Measurements from ENCODE around the gene NEURL1B. TPM values are rescaled to one million over a fixed set of nuclear protein-coding genes. Genes with fewer than 3 reads are reported as not detected.

The NEURL1B gene
- total and polyA plus RNA-seq, 2 donors (not counting 1 experiment from before 2014, with no cell fraction given): 0.06 to 0.17 TPM

DNA sequence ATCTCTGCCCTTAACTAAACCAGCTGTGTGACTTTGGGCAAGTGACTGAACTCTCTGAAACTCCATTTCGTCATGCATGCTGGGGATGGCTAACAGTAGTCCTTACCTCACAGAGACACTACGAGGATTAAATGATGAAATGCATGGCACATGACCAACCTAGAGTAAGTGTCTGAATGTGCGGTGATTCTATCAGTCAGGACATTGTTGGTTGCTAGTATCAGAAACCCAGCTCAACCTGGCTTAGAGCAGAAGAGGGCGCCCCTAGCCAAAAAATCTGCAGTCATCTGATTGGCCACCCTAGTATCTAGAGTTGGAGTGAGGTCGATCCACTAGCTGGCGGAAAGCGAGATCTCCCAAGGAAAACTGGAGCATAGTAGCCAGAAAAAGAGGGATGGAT is 25.2 kb downstream of the NEURL1B start:
- H3K4me3 Mint-ChIP-seq: no peak overlapping the region
- no peak for ATAC-seq (ENCODE audit: low read depth)

DNA sequence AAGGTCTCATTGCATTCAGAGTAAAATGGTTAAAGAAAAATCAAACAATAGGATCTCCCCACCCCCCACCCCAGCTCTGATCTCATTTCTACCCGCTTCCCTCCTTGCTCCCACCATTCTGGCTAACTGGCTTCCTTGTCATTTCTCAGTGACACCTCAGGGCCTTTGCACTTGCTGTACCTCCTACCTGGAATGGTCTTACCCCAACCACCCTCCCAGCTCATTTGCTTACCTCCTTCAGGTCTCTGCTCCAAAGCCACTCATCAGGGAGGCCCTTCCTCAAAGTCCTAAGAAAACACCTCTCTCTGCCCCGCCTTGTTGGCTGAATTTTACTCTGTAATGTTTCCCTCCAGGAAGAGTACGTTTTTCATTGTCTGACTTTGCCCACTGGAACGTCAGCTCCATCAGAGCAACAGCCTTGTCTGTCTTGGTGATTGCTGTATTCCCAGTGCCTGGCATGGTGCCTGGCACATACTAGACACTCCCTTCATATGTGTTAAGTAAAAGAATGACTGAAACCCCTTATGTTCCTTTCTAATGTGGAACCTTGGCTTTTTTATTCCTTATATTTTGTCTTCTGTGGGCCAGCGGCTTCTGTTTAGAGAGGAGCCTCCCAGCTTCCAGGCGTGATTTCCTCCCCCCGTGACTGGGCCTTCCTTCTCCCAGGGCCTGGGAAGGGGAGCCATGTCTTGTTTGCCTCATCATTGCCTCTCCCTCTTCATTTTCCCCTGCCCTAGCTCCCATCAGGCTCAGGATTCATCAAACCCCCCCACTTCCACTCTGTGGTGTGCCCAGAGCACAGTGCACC is 26.9 kb downstream of the NEURL1B start:
- no peaks in the 10 kb centered on the region for H4K20me1 ChIP-seq (ENCODE audit: control insufficient read depth, insufficient read depth, low read length, poor library complexity, severe bottlenecking)
- H3K4me3 Mint-ChIP-seq: no peak overlapping the region
- no peaks in the 10 kb centered on the region for H3K4me1 Mint-ChIP-seq
- H3K9ac ChIP-seq (ENCODE audit: low read length): no peak overlapping the region
- H3K9me3 ChIP-seq (ENCODE audit: control extremely low read depth in 1 of 3, control insufficient read depth in 2 of 3, insufficient read depth in 1 of 3, low read length in 2 of 3): peaks cover 0 to 4% (median 0%) of the 10 kb centered on the region in 3 donors
- WGBS (ENCODE audit: insufficient coverage): 92% methylated on average over 5 of the region's 7 CpGs
- no peak overlapping the region for H3K27ac ChIP-seq (ENCODE audit: low read length in 2 of 2)
- no peaks in the 10 kb centered on the region for H3K79me2 ChIP-seq (ENCODE audit: control insufficient read depth, insufficient read depth, low read length)
- no peak for DNase-seq
- H3K9me3 Mint-ChIP-seq (ENCODE audit: insufficient read depth): no peaks in the 10 kb centered on the region
- no peak overlapping the region for H3K27ac Mint-ChIP-seq
- no peaks in the 10 kb centered on the region for H3K27me3 ChIP-seq (replicated peaks in 1 of 4; ENCODE audit: control extremely low read depth in 1 of 4, control insufficient read depth in 3 of 4, insufficient read depth in 4 of 4, low read length in 3 of 4)
- H3K4me1 ChIP-seq (ENCODE audit: control insufficient read depth in 2 of 2, insufficient read depth in 2 of 2, low read length in 2 of 2): no peaks in the 10 kb centered on the region
- no peak overlapping the region for H2AFZ ChIP-seq (ENCODE audit: insufficient read depth, low read depth, low read length, poor library complexity, severe bottlenecking)
- no peak for TF ChIP-seq EZH2 (IDR thresholded peaks at IDR 0.05; ENCODE audit: borderline replicate concordance, insufficient read depth, low read depth, low read length, poor library complexity, severe bottlenecking)
- TF ChIP-seq, protein P1, sequence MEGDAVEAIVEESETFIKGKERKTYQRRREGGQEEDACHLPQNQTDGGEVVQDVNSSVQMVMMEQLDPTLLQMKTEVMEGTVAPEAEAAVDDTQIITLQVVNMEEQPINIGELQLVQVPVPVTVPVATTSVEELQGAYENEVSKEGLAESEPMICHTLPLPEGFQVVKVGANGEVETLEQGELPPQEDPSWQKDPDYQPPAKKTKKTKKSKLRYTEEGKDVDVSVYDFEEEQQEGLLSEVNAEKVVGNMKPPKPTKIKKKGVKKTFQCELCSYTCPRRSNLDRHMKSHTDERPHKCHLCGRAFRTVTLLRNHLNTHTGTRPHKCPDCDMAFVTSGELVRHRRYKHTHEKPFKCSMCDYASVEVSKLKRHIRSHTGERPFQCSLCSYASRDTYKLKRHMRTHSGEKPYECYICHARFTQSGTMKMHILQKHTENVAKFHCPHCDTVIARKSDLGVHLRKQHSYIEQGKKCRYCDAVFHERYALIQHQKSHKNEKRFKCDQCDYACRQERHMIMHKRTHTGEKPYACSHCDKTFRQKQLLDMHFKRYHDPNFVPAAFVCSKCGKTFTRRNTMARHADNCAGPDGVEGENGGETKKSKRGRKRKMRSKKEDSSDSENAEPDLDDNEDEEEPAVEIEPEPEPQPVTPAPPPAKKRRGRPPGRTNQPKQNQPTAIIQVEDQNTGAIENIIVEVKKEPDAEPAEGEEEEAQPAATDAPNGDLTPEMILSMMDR (IDR thresholded peaks at IDR 0.05): no peak
- no peaks in the 10 kb centered on the region for H3K36me3 ChIP-seq (replicated peaks in 1 of 2; ENCODE audit: control extremely low read depth in 1 of 2, control insufficient read depth in 1 of 2, extremely low read depth in 1 of 2, insufficient read depth in 2 of 2, low read length in 1 of 2)
- peaks cover 27% of the 10 kb centered on the region for H3K27me3 Mint-ChIP-seq
- POLR2A ChIA-PET: no interaction called here
- no peak overlapping the region for H3K4me2 ChIP-seq (replicated peaks; ENCODE audit: low read depth, low read length, poor library complexity, severe bottlenecking)
- ATAC-seq (ENCODE audit: low read depth): no peak
- CTCF ChIA-PET: interaction anchor here (1.5 kb wide), 1 partner anchor 30 kb away, joined by 9 read pairs; no protein-coding TSS in a partner anchor
- no peak overlapping the region for H3K4me3 ChIP-seq (ENCODE audit: control extremely low read depth in 1 of 5, extremely low read depth in 1 of 5, insufficient read depth in 1 of 5, low read depth in 2 of 5, low read length in 4 of 5)
- intact Hi-C loops (cut with micrococcal nuclease): no loop called here

More for the DNA sequence above, 25.2 kb downstream of the NEURL1B start:
- Histone ChIP-seq H3K79me2 (ENCODE audit: control insufficient read depth, insufficient read depth, low read length) (no peaks in the 10 kb centered on the region), H2AFZ (ENCODE audit: insufficient read depth, low read depth, low read length, poor library complexity, severe bottlenecking) (no peak overlapping the region), H4K20me1 (ENCODE audit: control insufficient read depth, insufficient read depth, low read length, poor library complexity, severe bottlenecking) (no peaks in the 10 kb centered on the region), H3K9me3 (ENCODE audit: control extremely low read depth in 1 of 3, control insufficient read depth in 2 of 3, insufficient read depth in 1 of 3, low read length in 2 of 3) (peaks cover 0 to 4% (median 0%) of the 10 kb centered on the region in 3 donors), H3K4me1 (ENCODE audit: control insufficient read depth in 2 of 2, insufficient read depth in 2 of 2, low read length in 2 of 2) (no peaks in the 10 kb centered on the region), H3K27me3 (replicated peaks in 1 of 4; ENCODE audit: control extremely low read depth in 1 of 4, control insufficient read depth in 3 of 4, insufficient read depth in 4 of 4, low read length in 3 of 4) (no peaks in the 10 kb centered on the region), H3K9ac (ENCODE audit: low read length) (no peak overlapping the region), H3K4me3 (ENCODE audit: control extremely low read depth in 1 of 5, extremely low read depth in 1 of 5, insufficient read depth in 1 of 5, low read depth in 2 of 5, low read length in 4 of 5) (no peak overlapping the region), H3K36me3 (replicated peaks in 1 of 2; ENCODE audit: control extremely low read depth in 1 of 2, control insufficient read depth in 1 of 2, extremely low read depth in 1 of 2, insufficient read depth in 2 of 2, low read length in 1 of 2) (no peaks in the 10 kb centered on the region), H3K27ac (ENCODE audit: low read length in 2 of 2) (no peak overlapping the region), H3K4me2 (replicated peaks; ENCODE audit: low read depth, low read length, poor library complexity, severe bottlenecking) (no peak overlapping the region)
- DNase-seq: no peak
- H3K9me3 Mint-ChIP-seq (ENCODE audit: insufficient read depth): no peaks in the 10 kb centered on the region
- ChIA-PET POLR2A (no interaction called here), CTCF (interaction anchor here (1.5 kb wide), 1 partner anchor 31 kb away, joined by 9 read pairs; no protein-coding TSS in a partner anchor)
- no peak overlapping the region for H3K27ac Mint-ChIP-seq
- H3K27me3 Mint-ChIP-seq: peaks cover 22% of the 10 kb centered on the region
- intact Hi-C loops (cut with micrococcal nuclease): no loop called here
- H3K4me1 Mint-ChIP-seq: no peaks in the 10 kb centered on the region
- WGBS (ENCODE audit: insufficient coverage): 96% methylated on average over 7 of the region's 7 CpGs
- no peak for TF ChIP-seq EZH2 (IDR thresholded peaks at IDR 0.05; ENCODE audit: borderline replicate concordance, insufficient read depth, low read depth, low read length, poor library complexity, severe bottlenecking)
- TF ChIP-seq, protein P1 (IDR thresholded peaks at IDR 0.05): no peak

All from B cell (primary cell).